Measurements from ENCODE around the gene CTNNA1.
"Not testable (repeated sequence)": the region's sequence is repeated elsewhere in the genome, so short reads cannot be mapped to it uniquely, and the experiment has no call there.

The CTNNA1 gene

GRCh38 chr5:138725818-138726416 lies 27.3 kb upstream of the CTNNA1 start:
- DNase-seq, result no peak

GRCh38 chr5:138726848-138727247 lies 26.4 kb upstream of the CTNNA1 start:
- DNase-seq, result no peak

DNA sequence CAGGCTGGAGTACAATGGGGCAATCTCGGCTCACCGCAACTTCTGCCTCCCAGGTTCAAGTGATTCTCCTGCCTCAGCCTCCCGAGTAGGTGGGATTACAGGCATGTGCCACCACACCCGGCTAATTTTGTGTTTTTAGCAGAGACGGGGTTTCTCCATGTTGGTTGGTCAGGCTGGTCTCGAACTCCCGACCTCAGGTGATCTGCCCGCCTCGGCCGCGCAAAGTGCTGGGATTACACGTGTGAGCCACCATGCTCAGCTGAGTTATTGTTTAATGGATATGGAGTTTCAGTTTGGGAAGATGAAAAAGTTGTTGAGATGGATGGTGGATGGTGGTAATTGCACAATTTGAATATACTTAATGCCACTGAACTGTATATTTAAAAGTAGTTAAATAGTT lies 22.7 kb upstream of the CTNNA1 start:
- not testable (repeated sequence) for DNase-seq

- DNase-seq, result no peak
These were observed 20.8 kb upstream of the CTNNA1 start for GRCh38 chr5:138732466-138732865.

DNA sequence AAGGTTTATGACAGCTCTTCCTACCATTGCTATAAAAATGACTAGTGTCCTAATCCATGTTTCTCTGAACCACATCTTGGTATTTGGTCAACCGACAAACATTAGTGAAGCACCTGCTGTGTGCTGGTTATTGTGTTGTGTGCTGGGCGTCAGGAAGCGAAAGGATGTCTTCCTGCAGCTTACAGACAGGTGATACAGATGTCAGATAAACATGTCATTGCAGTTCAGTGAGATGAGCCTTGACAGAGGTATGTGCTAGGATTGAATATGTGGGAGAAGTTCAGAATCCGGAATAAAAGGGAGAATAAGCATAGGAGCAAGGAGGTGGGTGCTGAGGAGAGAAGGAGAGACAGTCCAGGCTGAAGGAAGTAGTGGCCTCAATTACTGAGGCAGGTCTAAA lies 20.3 kb upstream of the CTNNA1 start:
- no peak for DNase-seq

DNA sequence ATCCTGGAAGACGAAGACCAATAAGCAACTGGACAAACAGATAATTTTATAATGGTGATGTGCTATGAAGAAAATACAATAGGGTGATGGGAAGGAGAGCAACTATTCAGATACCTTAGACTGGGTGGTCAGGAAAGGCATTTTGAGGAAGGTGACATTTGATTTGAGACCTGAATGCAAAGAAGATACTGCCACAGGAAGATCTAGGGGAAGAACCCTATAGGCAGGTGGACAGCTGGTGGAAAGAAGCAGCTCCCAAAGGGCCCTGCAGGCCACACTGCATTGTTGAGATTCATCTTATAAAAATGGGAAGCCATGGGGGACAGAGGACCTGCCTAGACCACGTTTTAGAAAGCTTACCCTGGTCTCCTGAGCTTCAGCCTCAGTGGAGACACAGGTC lies 19.7 kb upstream of the CTNNA1 start:
- no peak for DNase-seq

- DNase-seq, result no peak
These were observed 16.9 kb upstream of the CTNNA1 start for GRCh38 chr5:138736293-138736692.

GRCh38 chr5:138737494-138738265 lies 15.5 kb upstream of the CTNNA1 start:
- DNase-seq, result no peak

DNA sequence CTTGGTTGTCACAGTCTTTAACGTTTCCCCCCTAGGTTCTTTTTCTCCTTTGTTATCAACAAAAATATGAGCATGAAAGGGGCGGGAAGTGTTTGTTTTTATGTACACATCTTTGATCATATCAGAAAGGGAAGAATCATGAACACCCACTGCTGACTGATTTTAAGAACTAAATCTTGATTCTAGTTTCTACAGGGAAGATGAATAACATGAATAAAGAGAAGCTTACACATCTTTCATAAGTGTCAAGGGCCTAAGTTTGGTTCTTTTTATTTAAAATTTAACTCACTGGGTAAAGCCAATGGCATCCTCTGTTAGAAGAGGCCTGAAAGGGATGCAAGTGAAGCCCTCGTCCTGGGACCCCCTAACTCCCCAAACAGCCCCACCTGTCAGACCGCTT lies 14.8 kb upstream of the CTNNA1 start:
- DNase-seq, result no peak

DNA sequence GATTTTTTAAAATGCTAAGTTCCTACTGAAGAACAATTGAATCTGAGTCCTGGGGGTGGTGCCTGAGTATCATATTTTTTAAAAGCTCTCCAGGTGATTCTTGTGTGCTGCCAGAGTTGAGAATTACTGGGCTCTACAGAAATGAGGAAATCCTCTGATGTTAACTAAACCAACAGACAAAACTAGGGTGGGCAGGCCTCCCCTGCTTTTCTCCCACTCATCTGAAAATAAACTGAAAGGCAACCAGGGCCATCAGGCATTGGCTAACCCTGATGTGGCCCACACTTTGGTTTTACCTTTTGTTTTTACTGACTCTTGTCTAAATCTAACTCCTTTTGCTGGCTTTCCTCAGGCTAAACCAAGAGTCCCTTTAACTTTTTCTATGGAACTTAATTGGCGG lies 13.3 kb upstream of the CTNNA1 start:
- no peak for DNase-seq

DNA sequence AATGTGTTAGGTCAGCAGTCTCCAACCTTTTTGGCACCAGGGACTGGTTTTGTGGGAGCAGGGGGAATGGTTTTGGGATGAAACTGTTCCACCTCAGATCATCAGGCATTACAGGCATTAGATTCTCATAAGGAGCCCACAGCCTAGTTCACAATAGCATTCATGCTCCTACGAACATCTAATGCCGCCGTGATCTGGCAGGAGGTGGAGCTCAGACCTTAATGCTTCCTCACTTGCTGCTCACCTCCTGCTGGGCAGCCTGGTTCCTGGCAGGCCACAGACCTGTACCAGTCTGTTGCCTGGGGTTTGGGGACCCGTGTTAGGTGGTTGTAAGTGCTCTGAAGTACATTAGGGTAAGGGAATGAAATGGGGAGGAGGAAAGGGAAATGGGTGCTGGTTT lies 9.7 kb upstream of the CTNNA1 start:
- no peak for DNase-seq

DNA sequence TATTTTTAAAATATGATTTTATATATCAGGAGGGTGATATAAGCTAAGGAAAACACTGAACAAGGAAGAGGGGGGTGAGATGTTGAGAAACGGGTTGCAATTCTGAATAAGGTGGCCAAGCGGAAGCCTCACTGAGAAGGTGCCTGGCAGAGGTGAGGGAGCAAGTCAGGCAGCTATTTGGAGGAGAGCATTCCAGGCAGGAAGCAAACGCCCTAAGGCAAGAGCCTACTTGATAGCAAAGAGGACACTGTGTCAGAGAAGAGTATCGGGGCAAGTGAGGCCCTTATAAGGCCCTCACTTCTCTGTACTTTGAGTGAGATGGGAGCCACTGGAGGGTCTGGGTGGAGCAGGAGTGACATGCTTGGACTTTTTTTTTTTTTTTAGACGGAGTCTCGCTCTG lies 8.0 kb upstream of the CTNNA1 start:
- no peak for DNase-seq

DNA sequence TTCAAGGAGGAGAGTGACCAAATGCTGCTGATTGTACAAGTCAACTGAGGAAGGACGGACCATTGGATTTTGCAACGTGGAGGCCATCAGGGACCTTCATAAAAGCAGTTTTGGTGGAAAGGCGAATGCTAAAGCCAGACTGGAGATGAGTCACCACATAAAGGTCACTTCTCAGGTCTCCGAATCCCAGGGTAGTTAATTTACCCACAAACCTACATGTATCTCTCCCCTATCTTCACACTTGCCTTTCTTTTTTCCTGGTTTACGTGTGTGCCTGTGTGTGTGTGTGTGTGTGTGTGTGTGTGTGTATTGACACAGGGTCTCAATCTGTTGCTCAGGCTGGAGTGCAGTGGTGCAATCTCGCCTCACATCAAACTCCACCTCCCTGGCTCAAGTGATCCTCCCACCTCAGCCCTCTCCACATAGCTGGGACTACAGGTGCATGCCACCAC lies 4.6 kb upstream of the CTNNA1 start:
- DNase-seq, result no peak

- not testable (repeated sequence) for DNase-seq
These were observed 1.9 kb upstream of the CTNNA1 start for GRCh38 chr5:138751344-138751743.

- DNase-seq, result no peak
These were observed 779 bp upstream of the CTNNA1 start for GRCh38 chr5:138752341-138752950.

DNA sequence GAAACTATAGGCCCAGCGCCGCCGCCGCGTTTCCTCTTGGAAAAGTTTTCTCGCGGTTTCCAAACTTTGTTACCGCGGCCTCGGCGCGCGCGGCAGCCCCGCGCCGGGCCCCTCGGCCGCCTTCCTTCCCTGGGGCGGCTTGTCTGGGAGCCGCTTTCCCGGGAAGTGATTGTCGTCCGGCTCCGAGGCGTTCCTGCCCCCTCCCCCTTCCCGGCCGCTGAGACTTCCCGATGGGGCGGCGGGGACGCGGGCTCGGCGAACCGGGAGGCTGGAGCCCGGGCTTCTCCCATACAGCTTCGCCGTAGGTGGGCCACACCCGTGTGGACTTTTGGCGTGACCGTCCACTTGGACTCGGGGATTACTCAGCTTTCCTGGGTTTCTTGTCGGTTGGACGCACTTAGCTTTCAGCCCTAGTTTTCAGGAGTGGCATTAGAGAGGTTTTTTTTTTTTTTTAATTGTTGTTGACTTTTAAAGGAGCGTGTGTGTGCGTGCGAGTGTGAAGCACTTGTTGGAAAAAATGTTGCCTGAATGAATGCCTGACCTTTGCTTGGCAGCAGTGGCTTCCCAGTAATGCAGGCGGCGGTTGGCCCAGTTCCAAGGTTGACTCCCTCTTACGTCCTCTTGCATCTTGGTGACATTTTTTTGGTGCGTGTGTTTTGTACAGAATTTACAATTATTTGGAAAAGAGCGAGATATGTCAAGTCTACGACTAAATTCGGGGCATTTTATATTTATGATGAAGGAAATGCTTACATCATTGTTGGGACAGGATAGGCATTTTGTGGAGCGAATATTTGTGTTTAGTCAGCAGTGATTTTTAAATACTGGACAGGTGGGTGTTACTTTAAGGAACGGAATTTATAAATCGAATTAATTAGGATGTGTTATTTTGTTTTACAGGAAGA lies 821 bp downstream of the CTNNA1 start:
- peak; percentile 53 to 57 for DNase-seq

DNA sequence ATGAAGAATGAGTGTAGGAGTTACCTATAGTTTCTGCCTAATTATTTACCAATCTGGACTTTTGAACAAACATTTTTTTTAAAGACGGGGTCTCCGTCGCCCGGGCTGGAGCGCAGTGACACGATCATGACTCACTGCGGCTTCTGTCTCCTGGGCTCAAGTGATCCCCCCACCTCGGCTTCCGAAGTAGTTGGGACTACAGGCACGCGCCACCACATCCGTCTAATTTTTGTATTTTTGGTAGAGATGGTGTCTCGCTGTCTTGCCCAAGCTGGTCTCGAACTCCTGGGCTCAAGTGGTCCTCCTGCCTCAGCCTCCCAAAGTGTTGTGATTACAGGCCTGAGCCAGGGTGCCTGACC lies 1.5 kb downstream of the CTNNA1 start:
- no peak for DNase-seq

DNA sequence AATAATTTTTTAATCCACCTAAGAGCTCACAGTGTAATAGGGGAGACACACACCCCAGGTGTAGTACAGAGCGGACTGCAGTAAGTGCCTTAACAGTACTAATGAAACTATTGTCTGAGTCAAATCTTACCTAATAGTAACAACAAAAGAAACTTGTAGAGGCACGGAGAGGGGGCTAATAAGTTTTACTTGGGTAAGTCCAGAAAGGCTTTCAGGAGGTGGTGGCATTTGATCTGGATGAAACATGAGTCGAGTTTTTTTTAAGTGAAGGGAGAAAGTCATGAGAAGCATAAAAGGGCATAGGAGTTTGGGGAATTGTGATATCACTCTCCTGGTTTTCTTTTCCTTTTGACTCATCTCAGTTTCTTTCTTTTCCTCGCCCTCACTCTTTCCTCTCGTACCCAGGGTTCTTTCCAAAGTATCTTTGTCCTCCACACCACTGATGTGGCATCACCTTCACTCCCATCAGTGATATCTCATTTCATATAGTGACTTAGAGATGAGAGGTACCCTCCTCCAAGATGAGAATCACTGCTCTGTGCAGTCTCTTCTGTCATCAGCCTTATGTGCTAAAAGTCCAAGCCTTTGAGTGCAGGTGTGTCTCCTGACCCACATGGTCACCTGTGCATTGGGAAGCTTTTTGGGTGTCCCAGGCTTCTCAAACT lies 2.0 kb downstream of the CTNNA1 start:
- DNase-seq, result no peak

- no peak for DNase-seq
These were observed 4.0 kb downstream of the CTNNA1 start for GRCh38 chr5:138757061-138757776.

DNA sequence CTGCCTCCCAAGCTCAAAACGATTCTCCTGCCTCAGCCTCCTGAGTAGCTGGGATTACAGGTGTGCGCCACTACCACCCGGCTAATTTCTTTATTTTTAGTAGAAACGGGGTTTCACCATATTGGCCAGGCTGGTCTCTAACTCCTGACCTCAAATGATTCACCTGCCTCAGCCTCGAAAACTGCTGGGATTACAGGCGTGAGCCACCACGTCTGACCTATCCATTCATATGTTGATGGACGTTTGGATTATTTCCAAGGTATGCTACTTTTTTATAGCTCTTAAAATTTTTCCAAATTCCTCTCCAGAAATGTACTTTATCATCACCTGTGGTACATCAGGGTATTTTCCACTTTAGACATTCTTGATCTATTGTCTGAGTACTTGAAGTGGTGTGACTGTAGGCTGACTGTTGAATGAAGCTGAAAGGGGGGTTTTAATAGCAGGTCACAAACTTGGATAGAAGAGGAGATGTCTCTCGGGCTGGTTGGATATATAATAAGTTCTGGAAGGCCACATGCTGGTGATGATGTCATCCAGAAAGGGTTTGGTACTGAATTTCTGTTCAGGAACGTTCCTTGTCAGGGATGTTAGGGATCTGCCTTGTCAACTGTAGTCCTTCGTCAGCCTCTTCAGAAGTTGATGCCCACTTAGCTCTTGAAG lies 7.4 kb downstream of the CTNNA1 start:
- DNase-seq, result no peak

- DNase-seq, result not testable (repeated sequence)
These were observed 7.9 kb downstream of the CTNNA1 start for GRCh38 chr5:138761115-138761514.

All from stimulated activated CD4-positive, alpha-beta T cell treated with anti-CD3 and anti-CD28 coated beads, Interleukin-2, amount 100 ng/mL, for 48 hours (primary cell).